Stimulated activated memory B cell treated with anti-CD40 and anti-IgM and Interleukin-4, amounts not matched to agents 10 μg/mL and 1 μg/mL and 100 μg/mL, for 72 hours (primary cell): ENCODE measurements around the gene CALM3.

Source experiments
- ATAC-seq: fragments of 150-1000 bp; cut with Tn5 transposase; 2 replicates; pipeline ENCODE4 v1.10.0; 2021
- H3K27ac Mint-ChIP-seq: one replicate; pipeline ENCODE4 v1.8.0; 2022; ENCODE audit warnings: mild to moderate bottlenecking, mixed read lengths
- H3K27me3 Mint-ChIP-seq: one replicate; pipeline ENCODE4 v1.8.0; 2022; ENCODE audit warnings: mixed read lengths
- H3K36me3 Mint-ChIP-seq: one replicate; pipeline ENCODE4 v1.8.0; 2022; ENCODE audit warnings: mixed read lengths
- H3K4me1 Mint-ChIP-seq: one replicate; pipeline ENCODE4 v1.8.0; 2022; ENCODE audit warnings: mixed read lengths
- H3K4me3 Mint-ChIP-seq: one replicate; pipeline ENCODE4 v1.8.0; 2022; ENCODE audit warnings: mild to moderate bottlenecking, moderate library complexity, mixed read lengths
- H3K9me3 Mint-ChIP-seq: one replicate; pipeline ENCODE4 v1.8.0; 2022; ENCODE audit warnings: mixed read lengths

CALM3 gene

DNA sequence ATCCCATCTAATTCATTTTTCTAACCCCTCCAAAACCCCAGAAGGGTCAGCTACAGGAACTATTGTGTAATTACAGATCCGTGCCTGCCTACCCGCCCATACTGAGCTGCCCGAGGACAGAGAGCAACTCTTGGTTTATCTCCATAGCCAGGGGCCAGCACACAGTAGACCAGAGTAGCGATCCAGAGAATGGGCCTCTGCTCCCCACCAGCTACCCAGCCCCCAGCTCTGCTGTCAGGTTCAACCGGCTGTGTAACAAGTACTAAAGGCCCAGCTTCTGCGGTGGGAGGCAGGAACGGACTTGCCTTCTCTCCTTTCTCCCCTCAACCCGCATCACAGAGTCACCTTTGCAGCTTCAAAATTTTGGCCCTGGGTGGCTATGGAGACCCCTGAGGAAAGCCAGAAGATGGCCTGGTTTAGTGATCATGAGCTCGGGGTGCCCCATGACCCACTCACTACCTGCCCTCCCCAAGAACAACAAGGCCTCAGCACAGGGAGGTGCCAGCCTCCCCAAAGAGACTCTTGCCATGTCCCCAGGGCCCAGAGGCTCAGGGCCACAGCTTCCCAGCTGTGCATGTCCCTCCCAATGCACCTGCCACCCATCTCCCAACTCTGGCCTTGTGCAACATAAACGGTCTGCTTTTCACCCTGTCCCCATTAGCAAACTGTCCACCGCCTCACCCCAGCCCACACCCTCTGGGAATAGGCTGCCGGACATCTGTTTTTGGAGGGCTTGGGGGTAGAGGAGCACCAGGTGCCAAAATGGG, 5.7 kb downstream of the CALM3 start:
- H3K27ac Mint-ChIP-seq = no peak overlapping the region
- no peaks in the 10 kb centered on the region for H3K9me3 Mint-ChIP-seq
- no peaks in the 10 kb centered on the region for H3K27me3 Mint-ChIP-seq
- no peak overlapping the region for H3K4me3 Mint-ChIP-seq
- H3K4me1 Mint-ChIP-seq = peaks cover 47% of the 10 kb centered on the region
- ATAC-seq = no peak
- H3K36me3 Mint-ChIP-seq = peaks cover 63% of the 10 kb centered on the region

DNA sequence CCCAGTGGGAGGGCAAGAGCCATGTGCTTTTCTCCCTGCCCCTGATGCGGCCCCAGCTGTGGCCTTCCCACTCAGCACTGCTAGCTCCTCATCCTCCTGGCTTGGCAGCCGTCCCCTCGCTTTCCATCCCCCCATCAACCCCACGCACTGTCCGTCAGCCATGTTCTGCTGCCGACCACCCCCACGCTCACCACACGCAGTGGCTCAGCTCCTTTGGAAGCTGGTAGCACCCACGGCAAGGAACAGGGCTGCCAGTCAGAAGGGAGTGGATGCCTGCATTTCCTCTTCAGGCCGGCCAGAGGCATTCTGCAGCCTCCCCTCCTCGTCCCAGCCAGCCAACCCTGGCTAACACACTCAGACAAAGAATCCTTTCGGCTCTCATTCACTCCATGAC, 6.3 kb downstream of the CALM3 start:
- no peak for ATAC-seq
- no peak overlapping the region for H3K27ac Mint-ChIP-seq
- no peak overlapping the region for H3K4me3 Mint-ChIP-seq
- no peaks in the 10 kb centered on the region for H3K27me3 Mint-ChIP-seq
- peaks cover 47% of the 10 kb centered on the region for H3K4me1 Mint-ChIP-seq
- peaks cover 57% of the 10 kb centered on the region for H3K36me3 Mint-ChIP-seq
- H3K9me3 Mint-ChIP-seq = no peaks in the 10 kb centered on the region

DNA sequence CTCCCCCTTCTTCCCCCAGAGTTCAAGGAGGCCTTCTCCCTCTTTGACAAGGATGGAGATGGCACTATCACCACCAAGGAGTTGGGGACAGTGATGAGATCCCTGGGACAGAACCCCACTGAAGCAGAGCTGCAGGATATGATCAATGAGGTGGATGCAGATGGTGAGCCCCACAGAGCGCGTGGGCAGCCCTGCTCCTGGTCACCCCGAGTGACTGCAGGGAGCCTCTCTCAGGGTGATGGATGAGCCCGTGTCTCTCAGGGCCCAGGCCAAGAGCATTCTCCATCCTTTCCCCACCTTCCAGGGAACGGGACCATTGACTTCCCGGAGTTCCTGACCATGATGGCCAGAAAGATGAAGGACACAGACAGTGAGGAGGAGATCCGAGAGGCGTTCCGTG, 7.0 kb downstream of the CALM3 start:
- Mint-ChIP-seq H3K27me3 (no peaks in the 10 kb centered on the region), H3K27ac (no peak overlapping the region), H3K4me1 (peaks cover 43% of the 10 kb centered on the region), H3K4me3 (no peak overlapping the region), H3K36me3 (peaks cover 57% of the 10 kb centered on the region), H3K9me3 (no peaks in the 10 kb centered on the region)
- no peak for ATAC-seq

DNA sequence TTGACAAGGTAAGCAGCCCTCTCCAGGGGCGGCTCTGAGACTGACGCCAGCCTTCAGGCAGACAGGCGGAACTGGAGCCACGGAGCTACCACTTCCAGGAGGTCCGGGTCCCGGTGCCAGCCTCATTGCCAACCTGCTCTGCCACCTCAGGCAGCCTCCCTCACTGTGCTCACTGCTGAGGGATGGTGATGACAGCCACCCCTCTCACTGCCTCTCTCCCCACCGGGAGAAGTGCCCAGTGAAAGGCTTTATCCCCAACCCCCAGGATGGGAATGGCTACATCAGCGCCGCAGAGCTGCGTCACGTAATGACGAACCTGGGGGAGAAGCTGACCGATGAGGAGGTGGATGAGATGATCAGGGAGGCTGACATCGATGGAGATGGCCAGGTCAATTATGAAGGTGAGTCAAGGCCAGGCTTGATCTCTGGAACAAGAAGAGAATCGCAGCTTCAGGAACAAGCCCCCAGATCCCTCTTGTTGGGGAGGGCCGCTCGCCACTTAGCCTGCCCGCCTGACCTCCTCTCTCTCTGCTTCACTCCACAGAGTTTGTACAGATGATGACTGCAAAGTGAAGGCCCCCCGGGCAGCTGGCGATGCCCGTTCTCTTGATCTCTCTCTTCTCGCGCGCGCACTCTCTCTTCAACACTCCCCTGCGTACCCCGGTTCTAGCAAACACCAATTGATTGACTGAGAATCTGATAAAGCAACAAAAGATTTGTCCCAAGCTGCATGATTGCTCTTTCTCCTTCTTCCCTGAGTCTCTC, 7.6 kb downstream of the CALM3 start:
- peaks cover 38% of the 10 kb centered on the region for H3K4me1 Mint-ChIP-seq
- peaks cover 57% of the 10 kb centered on the region for H3K36me3 Mint-ChIP-seq
- H3K27me3 Mint-ChIP-seq = no peaks in the 10 kb centered on the region
- H3K9me3 Mint-ChIP-seq = no peaks in the 10 kb centered on the region
- H3K4me3 Mint-ChIP-seq = no peak overlapping the region
- no peak for ATAC-seq
- H3K27ac Mint-ChIP-seq = no peak overlapping the region

DNA sequence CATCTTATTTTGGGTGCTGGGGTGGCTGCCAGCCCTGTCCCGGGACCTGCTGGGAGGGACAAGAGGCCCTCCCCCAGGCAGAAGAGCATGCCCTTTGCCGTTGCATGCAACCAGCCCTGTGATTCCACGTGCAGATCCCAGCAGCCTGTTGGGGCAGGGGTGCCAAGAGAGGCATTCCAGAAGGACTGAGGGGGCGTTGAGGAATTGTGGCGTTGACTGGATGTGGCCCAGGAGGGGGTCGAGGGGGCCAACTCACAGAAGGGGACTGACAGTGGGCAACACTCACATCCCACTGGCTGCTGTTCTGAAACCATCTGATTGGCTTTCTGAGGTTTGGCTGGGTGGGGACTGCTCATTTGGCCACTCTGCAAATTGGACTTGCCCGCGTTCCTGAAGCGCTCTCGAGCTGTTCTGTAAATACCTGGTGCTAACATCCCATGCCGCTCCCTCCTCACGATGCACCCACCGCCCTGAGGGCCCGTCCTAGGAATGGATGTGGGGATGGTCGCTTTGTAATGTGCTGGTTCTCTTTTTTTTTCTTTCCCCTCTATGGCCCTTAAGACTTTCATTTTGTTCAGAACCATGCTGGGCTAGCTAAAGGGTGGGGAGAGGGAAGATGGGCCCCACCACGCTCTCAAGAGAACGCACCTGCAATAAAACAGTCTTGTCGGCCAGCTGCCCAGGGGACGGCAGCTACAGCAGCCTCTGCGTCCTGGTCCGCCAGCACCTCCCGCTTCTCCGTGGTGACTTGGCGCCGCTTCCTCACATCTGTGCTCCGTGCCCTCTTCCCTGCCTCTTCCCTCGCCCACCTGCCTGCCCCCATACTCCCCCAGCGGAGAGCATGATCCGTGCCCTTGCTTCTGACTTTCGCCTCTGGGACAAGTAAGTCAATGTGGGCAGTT, 8.6 kb downstream of the CALM3 start:
- Mint-ChIP-seq H3K9me3 (no peaks in the 10 kb centered on the region), H3K36me3 (peaks cover 57% of the 10 kb centered on the region), H3K27ac (no peak overlapping the region), H3K4me3 (no peak overlapping the region), H3K4me1 (peaks cover 43% of the 10 kb centered on the region), H3K27me3 (no peaks in the 10 kb centered on the region)
- ATAC-seq = no peak

DNA sequence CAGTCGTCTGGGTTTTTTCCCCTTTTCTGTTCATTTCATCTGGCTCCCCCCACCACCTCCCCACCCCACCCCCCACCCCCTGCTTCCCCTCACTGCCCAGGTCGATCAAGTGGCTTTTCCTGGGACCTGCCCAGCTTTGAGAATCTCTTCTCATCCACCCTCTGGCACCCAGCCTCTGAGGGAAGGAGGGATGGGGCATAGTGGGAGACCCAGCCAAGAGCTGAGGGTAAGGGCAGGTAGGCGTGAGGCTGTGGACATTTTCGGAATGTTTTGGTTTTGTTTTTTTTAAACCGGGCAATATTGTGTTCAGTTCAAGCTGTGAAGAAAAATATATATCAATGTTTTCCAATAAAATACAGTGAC, 9.3 kb downstream of the CALM3 start:
- Mint-ChIP-seq H3K9me3 (no peaks in the 10 kb centered on the region), H3K4me3 (no peak overlapping the region), H3K4me1 (peaks cover 43% of the 10 kb centered on the region), H3K36me3 (peaks cover 57% of the 10 kb centered on the region), H3K27me3 (no peaks in the 10 kb centered on the region), H3K27ac (peak overlapping the region; percentile 38)
- ATAC-seq = no peak

DNA sequence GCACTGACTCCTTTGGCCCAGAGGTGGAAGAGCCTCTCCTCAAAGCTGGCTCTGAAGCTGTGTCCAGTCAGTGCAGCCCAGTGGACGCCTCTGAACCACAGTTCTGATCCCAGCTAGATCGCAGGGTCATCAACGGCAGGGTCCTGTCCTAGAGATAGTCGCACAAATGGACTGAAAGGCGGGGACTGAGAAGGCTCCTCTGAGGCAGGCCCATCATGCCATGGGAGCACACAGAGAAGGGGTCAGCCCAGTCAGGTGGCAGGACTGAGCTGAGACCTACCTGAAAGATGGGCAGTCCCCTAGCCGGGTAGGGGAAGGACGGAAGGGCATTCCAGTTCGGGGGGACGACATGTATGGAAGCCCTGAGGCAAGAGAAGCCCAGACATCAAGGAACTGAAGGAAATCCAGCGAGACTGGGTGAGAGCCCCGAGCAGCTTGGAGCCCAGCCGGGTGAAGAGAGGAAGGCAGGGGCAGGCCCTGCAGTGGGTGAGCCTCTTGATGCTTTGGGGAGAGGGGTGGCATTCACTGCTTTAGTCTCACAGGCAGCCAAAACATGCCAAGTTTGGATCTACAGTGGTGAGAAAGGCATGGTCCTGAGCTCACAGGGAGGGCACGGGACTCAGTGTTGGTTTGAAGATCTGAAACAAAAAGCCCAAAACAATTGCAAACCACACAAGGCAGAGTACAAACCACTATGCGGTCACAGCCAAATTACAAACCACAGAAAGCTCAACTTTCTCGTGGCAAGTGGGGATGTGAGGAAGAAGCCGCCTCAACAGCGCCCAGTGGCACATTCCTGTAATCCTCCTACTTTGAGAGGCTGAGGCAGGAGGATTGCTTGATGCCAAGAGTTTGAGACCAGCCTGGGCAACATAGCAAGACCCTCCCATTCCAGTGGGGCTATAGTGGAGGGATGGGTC, 10.0 kb downstream of the CALM3 start:
- H3K4me3 Mint-ChIP-seq = peak overlapping the region; percentile 18
- H3K4me1 Mint-ChIP-seq = peaks cover 49% of the 10 kb centered on the region
- peak overlapping the region; percentile 38 for H3K27ac Mint-ChIP-seq
- peaks cover 55% of the 10 kb centered on the region for H3K36me3 Mint-ChIP-seq
- H3K9me3 Mint-ChIP-seq = no peaks in the 10 kb centered on the region
- peak; percentile 54 for ATAC-seq
- H3K27me3 Mint-ChIP-seq = no peaks in the 10 kb centered on the region

DNA sequence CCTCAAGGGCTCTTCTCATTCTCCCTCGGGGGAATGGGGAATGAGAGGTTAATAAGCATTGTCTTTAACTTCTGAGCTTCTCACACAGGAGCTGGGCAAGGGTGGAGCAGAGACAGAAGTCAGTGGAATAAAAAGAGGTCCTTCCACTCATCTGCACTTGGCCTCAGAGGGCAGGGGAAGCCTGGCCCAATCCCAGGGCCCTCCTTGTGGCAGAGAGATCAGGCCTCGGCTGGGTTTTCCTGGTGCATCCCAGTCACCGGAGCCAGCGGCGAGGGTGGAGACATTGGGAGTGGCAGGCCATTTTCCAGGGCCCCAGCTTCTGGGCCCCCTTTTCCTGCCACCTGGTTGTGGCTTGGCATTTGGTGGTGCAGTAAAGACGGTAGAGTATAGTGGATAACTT, 10.6 kb downstream of the CALM3 start:
- Mint-ChIP-seq H3K4me1 (peaks cover 54% of the 10 kb centered on the region), H3K4me3 (no peak overlapping the region), H3K36me3 (peaks cover 49% of the 10 kb centered on the region), H3K27ac (peak overlapping the region; percentile 38), H3K27me3 (no peaks in the 10 kb centered on the region), H3K9me3 (no peaks in the 10 kb centered on the region)
- no peak for ATAC-seq

DNA sequence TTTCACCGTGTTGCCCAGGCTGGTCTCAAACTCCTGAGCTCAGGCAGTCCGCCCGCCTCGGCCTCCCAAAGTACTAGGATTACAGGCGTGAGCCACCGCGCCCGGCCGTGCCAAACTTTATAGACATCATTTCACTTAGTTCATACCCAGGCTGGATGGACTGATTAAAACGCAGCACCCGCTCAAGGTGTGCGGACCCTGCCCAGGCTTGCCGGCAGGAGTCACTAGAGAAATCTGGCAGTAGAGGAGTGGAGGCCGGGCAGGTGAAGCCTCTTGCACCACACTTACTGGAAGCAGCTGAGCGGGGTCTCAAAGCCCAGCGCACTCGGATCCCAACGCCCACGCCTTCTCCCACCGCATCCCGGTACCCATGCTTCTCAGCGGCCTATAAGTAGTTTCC, 12.4 kb downstream of the CALM3 start:
- no peaks in the 10 kb centered on the region for H3K9me3 Mint-ChIP-seq
- no peak for ATAC-seq
- no peaks in the 10 kb centered on the region for H3K27me3 Mint-ChIP-seq
- no peak overlapping the region for H3K4me3 Mint-ChIP-seq
- peaks cover 66% of the 10 kb centered on the region for H3K4me1 Mint-ChIP-seq
- peaks cover 32% of the 10 kb centered on the region for H3K36me3 Mint-ChIP-seq
- peak overlapping the region; percentile 63 for H3K27ac Mint-ChIP-seq

DNA sequence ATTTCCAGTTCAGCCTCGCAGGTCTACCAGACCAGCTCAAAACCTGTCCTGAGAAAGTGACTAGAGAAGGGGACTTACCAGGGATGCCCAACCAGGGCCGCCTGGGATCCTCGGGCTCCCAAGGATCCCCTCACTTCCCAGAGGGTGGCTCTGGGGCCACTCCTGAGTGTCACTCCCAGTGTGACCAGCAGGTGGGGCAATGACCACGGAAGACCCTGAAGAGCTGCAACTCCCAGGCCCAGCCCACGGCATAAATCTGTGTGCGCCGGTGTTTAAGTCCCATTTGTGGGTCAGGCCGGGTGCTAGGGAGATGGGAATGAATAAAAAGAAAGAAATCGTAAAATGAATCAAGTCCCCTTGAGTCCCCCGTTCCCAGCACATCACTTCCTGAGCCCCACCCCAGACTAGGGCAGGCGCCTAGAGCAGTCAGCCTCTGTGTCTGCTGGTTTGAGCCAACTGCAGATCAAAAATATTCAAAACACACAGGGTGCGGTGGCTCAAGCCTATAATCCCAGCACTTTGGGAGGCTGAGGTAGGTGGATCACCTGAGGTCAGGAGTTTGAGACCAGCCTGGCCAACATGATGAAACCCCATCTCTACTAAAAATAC, 13.1 kb downstream of the CALM3 start:
- Mint-ChIP-seq H3K36me3 (peaks cover 27% of the 10 kb centered on the region), H3K27ac (peak overlapping the region; percentile 63), H3K9me3 (no peaks in the 10 kb centered on the region), H3K4me1 (peaks cover 72% of the 10 kb centered on the region), H3K27me3 (no peaks in the 10 kb centered on the region), H3K4me3 (peak overlapping the region; percentile 34)
- ATAC-seq = peak; percentile 65

DNA sequence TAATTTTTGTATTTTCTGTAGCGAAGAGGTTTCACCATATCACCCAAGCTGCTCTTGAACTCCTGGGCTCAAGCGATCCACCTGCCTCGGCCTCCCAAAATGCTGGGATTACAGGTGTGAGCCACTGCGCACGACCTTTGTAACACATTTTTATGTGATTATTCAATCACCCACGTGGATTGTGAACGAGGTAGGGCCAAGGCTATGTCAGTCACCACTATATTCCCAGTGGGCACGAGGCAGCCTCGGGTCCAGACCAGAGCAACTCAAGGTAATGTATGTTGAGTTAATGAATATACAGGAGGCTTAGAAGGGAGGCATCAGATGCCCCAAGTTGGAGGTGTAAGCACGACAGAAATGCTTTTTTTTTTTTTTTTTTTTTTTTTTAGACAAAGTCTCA, 14.8 kb downstream of the CALM3 start:
- Mint-ChIP-seq H3K4me3 (no peak overlapping the region), H3K4me1 (peaks cover 74% of the 10 kb centered on the region), H3K9me3 (no peaks in the 10 kb centered on the region), H3K27ac (peak overlapping the region; percentile 95), H3K36me3 (peaks cover 27% of the 10 kb centered on the region), H3K27me3 (no peaks in the 10 kb centered on the region)
- ATAC-seq = no peak

DNA sequence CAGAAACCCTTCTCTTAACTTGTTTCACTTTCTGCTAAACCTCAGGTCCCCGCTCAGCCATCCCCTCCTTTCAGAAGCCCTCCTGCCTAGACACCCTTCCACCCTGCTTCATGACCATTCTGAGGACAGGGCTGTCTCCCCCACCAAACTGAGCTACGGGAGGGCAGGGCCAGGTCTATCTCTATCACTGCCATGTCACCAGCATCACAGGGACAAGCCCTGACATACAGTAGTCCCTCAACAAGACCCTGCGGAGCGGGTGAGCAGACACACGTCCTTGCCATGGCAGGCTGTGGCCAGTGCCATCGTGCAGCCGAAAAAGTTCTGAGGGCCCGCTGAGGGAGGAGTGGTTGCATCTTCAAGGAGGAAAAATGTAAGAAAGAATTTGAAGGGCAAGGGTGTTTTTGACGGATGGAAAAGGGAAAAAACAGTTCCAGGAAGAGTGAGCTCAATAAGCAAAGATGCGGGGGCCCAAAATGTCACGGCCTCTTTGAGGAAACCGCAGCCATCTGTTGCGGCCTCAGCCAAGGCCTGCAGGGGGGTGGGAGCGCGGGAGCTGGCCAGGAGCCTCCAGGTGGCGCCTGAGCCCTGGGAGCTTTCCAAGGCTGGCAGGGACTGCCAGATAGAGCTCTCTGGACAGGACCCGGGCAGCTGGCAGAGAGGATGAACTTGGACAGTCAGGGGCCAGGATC, 15.6 kb downstream of the CALM3 start:
- Mint-ChIP-seq H3K4me3 (peak overlapping the region; percentile 54), H3K27ac (peak overlapping the region; percentile 95), H3K36me3 (peaks cover 27% of the 10 kb centered on the region), H3K9me3 (no peaks in the 10 kb centered on the region), H3K27me3 (no peaks in the 10 kb centered on the region), H3K4me1 (peaks cover 74% of the 10 kb centered on the region)
- ATAC-seq = no peak

DNA sequence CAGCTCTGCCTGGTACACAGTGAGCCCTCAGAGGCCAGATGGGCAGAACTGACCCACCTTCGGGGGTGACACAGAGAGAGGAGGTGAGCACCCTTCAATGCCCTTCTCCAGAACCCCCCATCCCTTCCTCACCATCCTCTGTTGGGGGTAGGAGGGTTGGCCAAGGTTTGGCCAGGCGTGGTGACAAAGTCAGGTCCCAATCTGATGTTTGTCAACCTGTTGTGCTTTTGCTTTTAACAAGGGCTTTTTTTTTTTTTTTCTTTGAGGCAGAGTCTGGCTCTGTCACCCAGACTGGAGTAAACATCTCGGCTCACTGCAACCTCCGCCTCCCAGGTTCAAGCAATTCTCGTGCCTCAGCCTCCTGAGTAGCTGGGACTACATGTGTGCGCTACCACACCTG, 16.5 kb downstream of the CALM3 start:
- Mint-ChIP-seq H3K27me3 (no peaks in the 10 kb centered on the region), H3K27ac (peak overlapping the region; percentile 95), H3K4me3 (no peak overlapping the region), H3K36me3 (peaks cover 36% of the 10 kb centered on the region), H3K9me3 (no peaks in the 10 kb centered on the region), H3K4me1 (peaks cover 74% of the 10 kb centered on the region)
- ATAC-seq = no peak
